Measurements from ENCODE around the gene ZSCAN12.

DNA sequence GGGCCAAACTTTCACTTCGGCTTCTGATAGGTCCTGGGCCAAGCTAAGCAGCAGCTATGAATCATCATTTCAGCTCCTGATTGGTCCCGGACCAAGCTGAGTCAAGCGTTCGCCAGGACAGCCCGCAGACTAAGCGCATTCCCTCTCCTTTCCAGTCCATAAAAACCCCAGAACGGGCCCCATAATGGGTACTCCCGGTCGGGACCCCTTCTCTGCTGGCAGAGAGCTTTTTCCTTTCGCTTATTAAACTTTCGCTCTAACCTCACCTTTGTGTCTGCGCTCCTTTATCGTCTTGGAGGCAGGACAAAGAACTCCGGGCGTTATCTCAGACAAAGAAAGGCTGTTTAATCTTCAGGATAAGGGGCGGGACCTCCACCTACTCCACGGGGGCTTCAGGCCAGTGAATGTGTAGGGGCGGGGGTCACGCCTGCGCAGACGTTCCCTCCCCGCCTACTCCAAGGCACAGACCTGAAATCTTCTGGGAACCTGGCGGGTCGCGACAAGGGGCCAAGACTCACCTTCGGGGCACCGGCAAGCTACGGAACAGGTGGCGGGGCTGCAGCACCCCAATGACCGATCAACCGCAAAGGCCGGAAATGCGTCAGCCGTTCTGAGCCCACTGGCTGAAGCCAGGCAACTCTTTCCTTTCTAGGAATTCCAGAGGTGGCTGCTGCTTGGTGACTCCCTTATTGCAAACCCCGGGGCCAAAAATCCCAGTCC, 63.8 kb downstream of the ZSCAN12 start, which contains the start of gene ZSCAN31:
- TF ChIP-seq GATA2 (IDR thresholded peaks at IDR 0.05; ENCODE audit: low read depth, low read length) (no peak), GATA3 (IDR thresholded peaks at IDR 0.05; ENCODE audit: low read depth, low read length) (no peak)

Measured in SH-SY5Y (cell line).